ENCODE data around the gene FXYD5. TPM values are rescaled to one million over a fixed set of nuclear protein-coding genes. Genes with fewer than 3 reads are reported as not detected.
A peak's percentile ranks its signal among the peaks of the same experiment; 100 is the strongest.
"Not testable (repeated sequence)": the region's sequence is repeated elsewhere in the genome, so short reads cannot be mapped to it uniquely, and the experiment has no call there.

The FXYD5 gene
- polyA plus RNA-seq, 1 donor: 22.3 TPM

DNA sequence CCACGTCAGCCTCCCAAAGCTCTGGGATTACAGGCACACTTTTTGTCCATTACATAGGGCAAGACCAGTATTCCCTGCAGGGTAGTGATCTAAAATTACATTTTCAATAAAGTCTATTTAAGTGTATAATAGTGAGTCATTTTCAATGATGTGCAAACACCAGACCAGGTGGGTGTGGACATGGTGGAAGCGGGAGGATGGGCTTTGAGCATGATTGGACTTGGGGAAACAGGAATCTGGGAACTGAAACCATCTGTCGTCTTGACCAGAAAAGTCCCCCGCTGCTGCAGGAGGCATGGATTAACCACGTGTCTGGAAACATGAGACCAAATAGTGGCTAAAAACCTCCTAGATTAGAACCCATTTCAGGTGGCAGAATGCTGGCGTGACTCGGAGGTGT is 34.0 kb upstream of the FXYD5 start:
- DNase-seq: no peak

GRCh38 chr19:35120898-35121297 is 33.6 kb upstream of the FXYD5 start:
- no peak for DNase-seq

DNA sequence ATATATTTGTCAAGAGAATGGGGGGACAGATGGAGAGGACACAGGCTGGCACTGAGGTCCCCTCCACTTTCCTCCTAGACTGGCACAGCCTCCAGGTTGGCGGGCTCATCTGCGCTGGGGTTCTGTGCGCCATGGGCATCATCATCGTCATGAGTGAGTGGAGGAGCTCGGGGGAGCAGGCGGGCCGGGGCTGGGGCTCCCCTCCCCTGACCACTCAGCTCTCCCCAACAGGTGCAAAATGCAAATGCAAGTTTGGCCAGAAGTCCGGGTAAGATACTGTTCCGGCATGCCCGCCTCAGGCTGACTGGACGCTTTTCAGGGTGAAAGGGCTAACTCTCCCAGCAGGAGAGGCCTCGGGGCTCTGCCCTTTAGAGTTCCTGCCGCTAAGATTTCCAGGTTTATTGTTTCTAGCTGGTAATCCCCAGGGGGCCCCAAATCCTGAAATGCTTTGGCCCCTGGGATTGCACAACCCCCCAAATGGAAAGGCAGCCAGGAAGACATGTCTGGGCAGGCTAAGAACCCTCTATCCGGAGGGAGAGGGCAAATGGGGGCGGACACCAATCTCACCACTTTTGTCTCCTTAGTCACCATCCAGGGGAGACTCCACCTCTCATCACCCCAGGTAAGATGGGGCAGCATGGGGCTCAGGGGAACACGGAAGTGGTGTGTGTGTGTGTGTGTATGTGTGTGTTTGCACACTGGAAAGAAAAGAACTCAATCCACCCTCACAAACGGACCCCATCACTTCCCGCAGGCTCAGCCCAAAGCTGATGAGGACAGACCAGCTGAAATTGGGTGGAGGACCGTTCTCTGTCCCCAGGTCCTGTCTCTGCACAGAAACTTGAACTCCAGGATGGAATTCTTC is 31.6 kb upstream of the FXYD5 start:
- DNase-seq: no peak

DNA sequence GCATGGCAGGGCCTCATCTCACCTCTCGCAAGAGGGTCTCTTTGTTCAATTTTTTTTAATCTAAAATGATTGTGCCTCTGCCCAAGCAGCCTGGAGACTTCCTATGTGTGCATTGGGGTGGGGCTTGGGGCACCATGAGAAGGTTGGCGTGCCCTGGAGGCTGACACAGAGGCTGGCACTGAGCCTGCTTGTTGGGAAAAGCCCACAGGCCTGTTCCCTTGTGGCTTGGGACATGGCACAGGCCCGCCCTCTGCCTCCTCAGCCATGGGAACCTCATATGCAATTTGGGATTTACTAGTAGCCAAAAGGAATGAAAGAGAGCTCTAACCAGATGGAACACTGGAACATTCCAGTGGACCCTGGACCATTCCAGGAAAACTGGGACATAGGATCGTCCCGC is 31.0 kb upstream of the FXYD5 start:
- no peak for DNase-seq

GRCh38 chr19:35124098-35125060 is 30.2 kb upstream of the FXYD5 start:
- peak; percentile 97 for DNase-seq

DNA sequence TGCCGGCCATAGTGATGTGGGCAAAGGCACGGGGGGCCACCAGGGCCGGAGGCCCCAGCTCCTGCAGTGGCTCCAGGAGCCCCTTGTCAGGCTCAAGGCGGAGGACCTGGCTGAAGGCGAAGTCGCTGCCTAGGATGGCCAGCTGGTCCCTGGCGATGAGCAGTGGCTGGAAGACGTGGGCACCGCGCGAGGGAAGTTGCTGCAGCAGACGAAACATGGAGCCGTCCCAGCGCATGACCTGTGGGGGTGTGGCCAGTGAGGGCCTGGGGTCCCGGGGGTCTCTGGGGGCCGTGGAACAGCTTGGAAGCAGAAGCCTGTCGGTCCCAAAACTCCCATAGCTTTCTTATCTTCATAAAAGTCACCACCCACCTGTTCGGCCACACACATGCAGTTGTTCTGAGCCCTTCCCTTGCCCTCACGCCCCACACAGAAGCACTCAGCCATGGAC is 29.2 kb upstream of the FXYD5 start:
- no peak for DNase-seq

GRCh38 chr19:35125749-35126623 is 28.5 kb upstream of the FXYD5 start:
- no peak for DNase-seq

DNA sequence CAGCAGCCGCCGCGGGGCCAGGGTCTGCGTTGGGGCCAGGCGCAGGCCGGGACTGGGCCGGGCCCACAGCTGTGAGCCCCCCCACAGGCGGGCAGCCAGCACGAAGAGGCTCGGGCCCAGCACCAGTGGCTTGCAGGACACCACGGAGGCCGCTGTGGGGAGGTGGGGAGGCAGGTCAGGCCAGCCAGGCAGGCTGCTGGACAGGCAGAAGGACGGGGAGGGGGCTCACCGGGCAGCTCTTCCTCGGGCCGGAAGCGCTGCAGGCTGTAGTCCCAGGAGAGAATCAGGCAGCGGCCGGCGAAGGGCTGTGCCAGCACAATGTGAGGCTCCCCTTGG is 27.9 kb upstream of the FXYD5 start:
- peak; percentile 53 for DNase-seq

- no peak for DNase-seq
These were observed 26.7 kb upstream of the FXYD5 start for GRCh38 chr19:35127871-35128270.

DNA sequence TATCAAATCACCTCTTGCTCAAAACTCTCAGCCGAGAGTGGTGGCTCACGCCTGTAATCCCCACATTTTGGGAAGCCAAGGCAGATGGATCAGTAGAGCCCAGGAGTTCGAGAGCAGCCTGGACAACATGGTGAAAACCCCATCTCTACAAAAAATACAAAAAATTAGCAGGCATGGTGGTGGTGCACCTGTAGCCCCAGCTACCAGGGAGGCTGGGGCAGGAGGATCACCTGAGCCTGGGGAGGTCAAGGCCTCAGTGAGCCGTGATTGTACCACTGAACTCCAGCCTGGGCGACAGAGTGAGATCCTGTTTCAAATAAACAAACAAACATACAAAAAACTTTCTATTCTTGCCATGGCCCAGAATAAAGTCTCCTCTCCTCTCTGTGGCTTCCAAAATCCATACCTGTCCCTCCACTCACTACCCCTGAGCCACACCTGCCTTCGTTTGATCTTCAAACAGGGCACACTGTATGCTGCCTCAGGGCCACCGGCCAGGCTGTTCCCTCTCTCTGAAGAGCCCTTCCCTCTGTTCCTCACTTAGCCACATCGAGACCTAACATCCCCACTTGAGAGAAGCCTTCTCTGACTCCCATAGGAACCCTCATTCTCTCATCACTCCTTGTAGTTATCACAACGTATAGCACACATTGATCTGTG is 26.0 kb upstream of the FXYD5 start:
- no peak for DNase-seq

GRCh38 chr19:35129724-35130274 is 24.7 kb upstream of the FXYD5 start:
- DNase-seq: not testable (repeated sequence)

DNA sequence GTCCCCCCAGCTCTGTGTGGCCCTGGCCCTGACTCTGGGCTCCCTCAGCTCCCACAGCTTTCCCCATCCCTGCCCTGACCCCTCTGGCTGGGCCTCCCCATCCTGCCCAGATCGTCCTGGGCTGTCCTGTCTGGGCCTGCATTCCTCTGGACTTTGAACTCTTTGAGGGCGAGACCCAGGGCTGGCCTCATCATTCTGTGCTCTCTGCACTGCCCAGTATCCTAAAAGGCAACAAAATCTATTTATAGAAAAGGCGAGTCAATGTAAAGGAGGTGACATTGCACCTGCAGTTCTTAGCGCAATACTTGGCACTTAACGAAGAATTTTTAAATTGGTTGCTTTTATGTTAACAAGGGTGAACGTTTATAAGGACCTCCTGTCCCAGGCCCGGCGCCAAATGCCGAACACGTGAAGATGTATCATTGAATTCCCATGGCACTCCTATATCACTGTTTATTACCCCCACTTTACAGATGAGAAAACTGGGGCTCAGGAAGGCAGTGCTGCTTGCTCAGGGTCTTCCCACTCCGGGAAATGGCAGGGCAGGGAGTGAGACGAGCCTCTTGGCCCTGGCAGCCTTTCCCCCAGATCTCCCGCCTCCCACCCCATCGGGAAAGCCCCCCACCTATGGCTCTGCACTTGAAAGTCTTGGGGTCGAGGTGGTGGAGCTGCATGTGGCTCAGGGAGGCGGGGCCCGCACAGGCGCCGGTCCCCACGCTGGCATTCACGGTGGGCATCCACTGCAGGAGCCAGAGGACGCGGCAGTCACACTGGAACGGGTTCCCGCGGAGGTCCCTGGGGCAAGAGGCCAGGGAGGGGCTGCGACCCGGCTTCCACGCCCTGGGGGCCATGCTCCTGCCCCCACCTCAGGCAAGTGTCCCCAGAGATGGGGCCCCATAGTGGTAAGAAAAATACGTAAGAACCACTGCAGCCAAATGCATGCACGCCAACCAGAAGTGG is 23.5 kb upstream of the FXYD5 start:
- no peak for DNase-seq

GRCh38 chr19:35132254-35132653 is 22.3 kb upstream of the FXYD5 start:
- no peak for DNase-seq

DNA sequence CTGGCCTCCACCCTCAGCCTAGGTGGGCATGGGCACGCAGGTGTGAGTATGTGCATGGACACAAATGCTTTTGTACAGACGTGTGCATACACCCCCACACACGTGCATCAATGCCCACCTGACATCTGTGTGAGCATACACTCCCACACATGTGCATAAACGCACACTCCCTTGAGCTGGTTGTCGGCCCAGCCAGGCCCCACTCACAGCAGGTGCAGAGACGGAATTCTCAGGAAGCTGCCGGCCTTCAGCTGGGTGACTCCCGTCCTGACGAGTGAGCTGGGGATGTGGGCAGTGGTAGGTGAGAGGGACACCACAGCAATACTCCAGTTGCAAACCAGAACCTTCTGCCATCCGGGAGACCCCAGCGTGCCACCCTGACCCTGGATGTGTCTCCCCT is 20.7 kb upstream of the FXYD5 start:
- DNase-seq: no peak

GRCh38 chr19:35134601-35135242 is 19.8 kb upstream of the FXYD5 start, which contains the start of gene LGI4:
Gene LGI4 (minus strand): TSS chr19:35135059. CDS start chr19:35134680, 379 bp downstream.
- DNase-seq: no peak

GRCh38 chr19:35135389-35135909 is 19.1 kb upstream of the FXYD5 start:
- peak; percentile 88 for DNase-seq

DNA sequence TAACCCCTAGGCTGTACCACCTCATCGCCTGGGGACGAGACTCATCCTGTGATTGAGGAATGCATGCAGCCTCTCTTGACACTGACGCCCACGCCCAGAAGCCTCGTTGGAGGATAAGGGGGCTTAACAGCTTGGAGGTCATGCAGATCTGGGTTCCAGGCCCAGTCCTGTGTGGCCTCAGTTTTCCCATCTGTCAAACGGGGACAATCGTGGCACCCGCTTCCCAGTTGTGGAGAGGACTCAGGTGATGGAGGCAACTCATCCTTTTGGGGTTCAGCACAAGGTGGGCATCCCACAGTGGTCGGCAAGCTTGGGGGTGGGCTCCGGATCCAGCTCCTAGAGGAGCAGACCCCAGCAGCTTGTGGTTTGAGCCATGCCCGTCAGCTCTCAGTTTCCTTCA is 18.3 kb upstream of the FXYD5 start:
- DNase-seq: no peak

DNA sequence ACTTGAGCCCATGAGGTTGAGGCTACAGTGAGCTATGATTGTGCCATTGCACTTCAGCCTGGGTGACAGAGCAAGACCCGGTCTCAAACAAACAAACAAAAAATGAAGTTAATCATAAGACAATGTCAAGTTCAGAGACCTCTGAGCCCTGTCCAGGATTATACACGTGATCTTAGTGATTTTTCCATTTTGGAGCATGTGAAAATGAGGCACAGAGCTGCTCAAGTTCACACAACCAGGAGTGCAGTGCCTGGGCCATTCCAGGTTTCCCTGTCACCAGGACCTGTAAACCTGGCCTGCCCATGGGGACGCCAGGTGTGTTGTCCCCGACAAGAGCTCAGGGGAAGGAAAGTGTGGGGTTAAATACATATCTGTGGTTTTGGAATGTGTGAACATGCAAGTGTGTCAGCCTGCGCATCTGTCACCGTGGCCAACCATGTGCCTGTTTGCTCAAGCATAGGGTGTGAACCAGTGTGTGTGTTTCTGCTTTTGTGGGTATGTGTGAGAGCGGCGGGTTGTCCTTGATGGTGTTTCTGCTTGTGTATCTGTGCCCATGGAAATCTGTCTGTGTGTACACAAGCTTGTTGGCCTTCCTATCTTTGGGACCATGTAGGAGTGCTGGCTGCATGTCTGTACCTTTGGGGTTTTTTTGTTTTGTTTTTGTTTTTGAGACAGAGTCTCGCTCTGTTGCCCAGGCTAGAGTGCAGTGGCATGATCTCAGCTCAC is 17.4 kb upstream of the FXYD5 start:
- DNase-seq: no peak

All from hindlimb muscle (tissue), 1 donor.